Peyer's patch (tissue), 4 donors: ENCODE measurements around the gene ILDR2.

Source experiments
- POLR2A ChIP-seq, 2 donors: fragments of 450-650 bp; IDR thresholded peaks; one replicate each; pipeline ENCODE4 v1.5.1; 2017; ENCODE audit warnings: antibody characterized with exemption in 2 of 2, mild to moderate bottlenecking in 2 of 2, moderate library complexity in 2 of 2
- TF ChIP-seq, protein P1 (sequence below), 6 experiments: fragments of 450-650 bp in 4 of 6; fragments of 200-600 bp in 2 of 6; sonication (generic) in 1 of 6; IDR thresholded peaks; one replicate each; pipeline ENCODE4 v1.5.1; 2017 to 2019; ENCODE audit warnings: antibody characterized with exemption in 6 of 6, mild to moderate bottlenecking in 3 of 6, moderate library complexity in 1 of 6

DNA sequence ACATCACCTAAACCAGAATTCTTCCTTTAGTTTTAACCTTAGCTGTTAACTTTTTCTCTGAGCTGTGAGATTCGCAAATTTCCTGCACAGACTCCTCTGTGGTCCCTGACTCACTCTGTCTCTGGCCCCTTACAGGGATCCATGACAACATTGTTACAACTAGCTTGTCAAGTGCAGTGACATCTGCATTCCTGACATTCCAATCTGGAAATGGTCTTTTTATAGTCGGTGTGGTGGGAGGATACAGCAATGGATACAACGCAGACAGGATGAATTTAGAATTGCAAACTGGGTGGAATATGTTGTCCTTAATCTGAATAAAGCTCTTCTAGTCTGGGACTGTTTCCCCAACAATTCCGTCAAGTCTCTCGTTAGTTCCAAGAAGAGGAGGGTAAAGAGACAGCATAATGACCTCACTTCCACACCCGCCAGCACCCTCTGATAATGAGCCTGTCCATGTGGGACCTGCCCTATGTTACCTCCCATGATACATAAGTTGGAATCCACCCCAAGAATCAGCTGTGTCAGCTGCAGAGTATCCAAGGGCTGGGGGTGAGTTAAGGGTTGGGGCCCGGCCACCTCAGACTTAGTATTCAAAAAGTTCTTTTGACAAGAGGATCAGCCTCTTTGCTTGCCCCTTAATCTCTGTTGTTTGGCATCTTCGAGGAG is 49.4 kb downstream of the ILDR2 start:
- TF ChIP-seq POLR2A (IDR thresholded peaks at IDR 0.05): no peak
- TF ChIP-seq, protein P1, sequence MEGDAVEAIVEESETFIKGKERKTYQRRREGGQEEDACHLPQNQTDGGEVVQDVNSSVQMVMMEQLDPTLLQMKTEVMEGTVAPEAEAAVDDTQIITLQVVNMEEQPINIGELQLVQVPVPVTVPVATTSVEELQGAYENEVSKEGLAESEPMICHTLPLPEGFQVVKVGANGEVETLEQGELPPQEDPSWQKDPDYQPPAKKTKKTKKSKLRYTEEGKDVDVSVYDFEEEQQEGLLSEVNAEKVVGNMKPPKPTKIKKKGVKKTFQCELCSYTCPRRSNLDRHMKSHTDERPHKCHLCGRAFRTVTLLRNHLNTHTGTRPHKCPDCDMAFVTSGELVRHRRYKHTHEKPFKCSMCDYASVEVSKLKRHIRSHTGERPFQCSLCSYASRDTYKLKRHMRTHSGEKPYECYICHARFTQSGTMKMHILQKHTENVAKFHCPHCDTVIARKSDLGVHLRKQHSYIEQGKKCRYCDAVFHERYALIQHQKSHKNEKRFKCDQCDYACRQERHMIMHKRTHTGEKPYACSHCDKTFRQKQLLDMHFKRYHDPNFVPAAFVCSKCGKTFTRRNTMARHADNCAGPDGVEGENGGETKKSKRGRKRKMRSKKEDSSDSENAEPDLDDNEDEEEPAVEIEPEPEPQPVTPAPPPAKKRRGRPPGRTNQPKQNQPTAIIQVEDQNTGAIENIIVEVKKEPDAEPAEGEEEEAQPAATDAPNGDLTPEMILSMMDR (IDR thresholded peaks at IDR 0.05): no peak
